Medulla oblongata (tissue), 1 donor: ENCODE measurements around the gene AGPAT1.
A peak's percentile ranks its signal among the peaks of the same experiment; 100 is the strongest.
"Not testable (repeated sequence)": the region's sequence is repeated elsewhere in the genome, so short reads cannot be mapped to it uniquely, and the experiment has no call there.

Source experiments
- DNase-seq: peaks from one replicate; pipeline ENCODE4 v3.0.0-alpha.2; 2015; ENCODE audit errors: extremely low spot score

AGPAT1 gene

GRCh38 chr6:32186151-32186840 lies 10.4 kb upstream of the AGPAT1 start:
- not testable (repeated sequence) for DNase-seq

GRCh38 chr6:32185681-32186131 lies 9.8 kb upstream of the AGPAT1 start:
- DNase-seq, result not testable (repeated sequence)

- DNase-seq, result no peak
Observed at GRCh38 chr6:32184084-32184640, 8.3 kb upstream of the AGPAT1 start, which contains the start of gene AGER. Gene AGER (minus strand): TSS chr6:32184253. CDS start chr6:32184222, 31 bp downstream.

- DNase-seq, result no peak
Observed at GRCh38 chr6:32183483-32184083, 7.7 kb upstream of the AGPAT1 start.

- DNase-seq, result no peak
Observed at GRCh38 chr6:32183030-32183429, 7.1 kb upstream of the AGPAT1 start.

GRCh38 chr6:32182555-32182981 lies 6.7 kb upstream of the AGPAT1 start:
- DNase-seq, result no peak

GRCh38 chr6:32181915-32182529 lies 6.1 kb upstream of the AGPAT1 start:
- DNase-seq, result no peak

GRCh38 chr6:32181148-32181702 lies 5.3 kb upstream of the AGPAT1 start:
- no peak for DNase-seq

GRCh38 chr6:32179766-32180405 lies 4.0 kb upstream of the AGPAT1 start:
- no peak for DNase-seq

GRCh38 chr6:32178547-32179440 lies 2.9 kb upstream of the AGPAT1 start:
- DNase-seq, result peak; percentile 49

- peak; percentile 100 for DNase-seq
Observed at GRCh38 chr6:32177788-32178546, 2.1 kb upstream of the AGPAT1 start, which contains the start of gene RNF5. Gene RNF5 (plus strand): TSS chr6:32178405. CDS start chr6:32178512, 107 bp downstream.

- DNase-seq, result no peak
Observed at GRCh38 chr6:32177183-32177787, 1.4 kb upstream of the AGPAT1 start.

- DNase-seq, result peak; percentile 20
Observed at GRCh38 chr6:32176476-32177182, 745 bp upstream of the AGPAT1 start.

- no peak for DNase-seq
Observed at GRCh38 chr6:32175322-32175710, 568 bp downstream of the AGPAT1 start.

GRCh38 chr6:32174416-32174815 lies 1.5 kb downstream of the AGPAT1 start:
- no peak for DNase-seq

- DNase-seq, result no peak
Observed at GRCh38 chr6:32173051-32173727, 2.7 kb downstream of the AGPAT1 start.

- DNase-seq, result no peak
Observed at GRCh38 chr6:32171234-32171633, 4.7 kb downstream of the AGPAT1 start.

GRCh38 chr6:32170294-32170693 lies 5.6 kb downstream of the AGPAT1 start:
- DNase-seq, result no peak
